ENCODE results near the gene FAP.
A peak's percentile ranks its signal among the peaks of the same experiment; 100 is the strongest.

FAP gene

GRCh38 chr2:162155093-162155492, 88.2 kb downstream of the FAP start:
- H3K27me3 ChIP-seq (ENCODE audit: insufficient read depth, low read length, poor library complexity), result no peaks in the 10 kb centered on the region
- DNase-seq, result no peak
- no peaks in the 10 kb centered on the region for H3K36me3 ChIP-seq (ENCODE audit: control insufficient read depth, insufficient read depth, low read length)
- no peak overlapping the region for H2BK5ac ChIP-seq (ENCODE audit: low read length)
- H3K4ac ChIP-seq (ENCODE audit: low read depth, low read length), result no peak overlapping the region
- H4K8ac ChIP-seq (ENCODE audit: low read depth, low read length), result no peak overlapping the region
- no peak overlapping the region for H3K4me2 ChIP-seq (ENCODE audit: low read length)
- H3K9ac ChIP-seq (ENCODE audit: low read length), result no peak overlapping the region
- H3K56ac ChIP-seq (ENCODE audit: low read length), result no peak overlapping the region
- no peak overlapping the region for H3K18ac ChIP-seq (ENCODE audit: low read length)
- no peaks in the 10 kb centered on the region for H3K79me1 ChIP-seq (ENCODE audit: low read length)
- no peak overlapping the region for H2BK120ac ChIP-seq (ENCODE audit: low read depth, low read length)
- H2AK5ac ChIP-seq (ENCODE audit: low read length), result no peak overlapping the region
- H2BK15ac ChIP-seq (replicated peaks; ENCODE audit: low read depth), result no peak overlapping the region
- H3K79me2 ChIP-seq (ENCODE audit: control insufficient read depth, insufficient read depth, low read length), result no peaks in the 10 kb centered on the region
- no peak overlapping the region for H3K23ac ChIP-seq (ENCODE audit: low read length)
- WGBS (ENCODE audit: extremely low coverage, insufficient coverage, low lambda C conversion rate), result no CpG with 5 or more reads among the region's 3 CpGs
- H4K5ac ChIP-seq (ENCODE audit: low read length), result no peak overlapping the region
- H3K27ac ChIP-seq (ENCODE audit: low read depth, low read length), result no peak overlapping the region
- H3K4me1 ChIP-seq (ENCODE audit: control insufficient read depth, low read depth, low read length), result no peaks in the 10 kb centered on the region
- no peak overlapping the region for H3K4me3 ChIP-seq (ENCODE audit: low read length)

- Histone ChIP-seq H3K56ac (ENCODE audit: low read length) (no peak overlapping the region), H4K5ac (ENCODE audit: low read length) (no peak overlapping the region), H3K79me2 (ENCODE audit: control insufficient read depth, insufficient read depth, low read length) (no peaks in the 10 kb centered on the region), H3K27ac (ENCODE audit: low read depth, low read length) (no peak overlapping the region), H3K79me1 (ENCODE audit: low read length) (no peaks in the 10 kb centered on the region), H2AK5ac (ENCODE audit: low read length) (no peak overlapping the region), H4K8ac (ENCODE audit: low read depth, low read length) (no peak overlapping the region), H3K9ac (ENCODE audit: low read length) (no peak overlapping the region), H2BK15ac (replicated peaks; ENCODE audit: low read depth) (no peak overlapping the region), H2BK5ac (ENCODE audit: low read length) (no peak overlapping the region), H3K27me3 (ENCODE audit: insufficient read depth, low read length, poor library complexity) (no peaks in the 10 kb centered on the region), H3K4me1 (ENCODE audit: control insufficient read depth, low read depth, low read length) (no peaks in the 10 kb centered on the region), H3K4me2 (ENCODE audit: low read length) (no peak overlapping the region), H2BK120ac (ENCODE audit: low read depth, low read length) (no peak overlapping the region), H3K18ac (ENCODE audit: low read length) (no peak overlapping the region), H3K36me3 (ENCODE audit: control insufficient read depth, insufficient read depth, low read length) (no peaks in the 10 kb centered on the region), H3K4me3 (ENCODE audit: low read length) (no peak overlapping the region), H3K23ac (ENCODE audit: low read length) (no peak overlapping the region), H3K4ac (ENCODE audit: low read depth, low read length) (no peak overlapping the region)
- no CpG with 5 or more reads among the region's 5 CpGs for WGBS (ENCODE audit: extremely low coverage, insufficient coverage, low lambda C conversion rate)
- DNase-seq, result peak; percentile 69
Measured at GRCh38 chr2:162153608-162154224, 89.5 kb downstream of the FAP start.

DNA sequence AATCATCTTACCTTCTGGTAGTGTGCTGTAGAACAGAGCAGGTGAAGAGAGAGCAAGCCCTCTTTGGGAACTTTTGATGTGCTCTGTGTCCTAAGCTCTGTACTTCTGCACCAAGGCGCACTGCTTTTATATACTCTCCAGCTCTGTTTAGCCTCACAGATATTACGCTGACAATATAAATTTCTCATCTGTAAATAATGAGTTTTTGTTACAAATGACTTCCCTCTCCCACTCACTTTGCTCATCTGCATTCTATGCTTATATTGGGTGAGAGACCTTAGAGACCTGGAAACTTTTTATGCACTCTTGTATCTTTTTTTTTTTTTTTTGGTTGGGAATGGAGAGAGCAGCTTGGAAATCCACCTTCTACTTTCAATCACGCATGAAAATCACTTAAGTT, 91.1 kb downstream of the FAP start, which contains the start of gene GCG:
Gene GCG (minus strand): TSS at position 101 of the 400 bp plus-strand sequence. CDS start 3,069 bp downstream, outside the sequence.
- Histone ChIP-seq H3K23ac (ENCODE audit: low read length) (no peak within 1 kb of the TSS), H3K56ac (ENCODE audit: low read length) (no peak within 1 kb of the TSS), H3K79me1 (ENCODE audit: low read length) (no peaks in the 10 kb centered on the region), H2AK5ac (ENCODE audit: low read length) (no peak within 1 kb of the TSS), H3K4me1 (ENCODE audit: control insufficient read depth, low read depth, low read length) (no peaks in the 10 kb centered on the region), H2BK15ac (replicated peaks; ENCODE audit: low read depth) (no peak within 1 kb of the TSS), H3K4me2 (ENCODE audit: low read length) (no peak within 1 kb of the TSS), H3K27ac (ENCODE audit: low read depth, low read length) (no peak within 1 kb of the TSS), H3K4me3 (ENCODE audit: low read length) (no peak within 1 kb of the TSS), H2BK5ac (ENCODE audit: low read length) (no peak within 1 kb of the TSS), H3K4ac (ENCODE audit: low read depth, low read length) (no peak within 1 kb of the TSS), H3K18ac (ENCODE audit: low read length) (no peak within 1 kb of the TSS), H2BK120ac (ENCODE audit: low read depth, low read length) (no peak within 1 kb of the TSS), H4K5ac (ENCODE audit: low read length) (no peak within 1 kb of the TSS), H3K79me2 (ENCODE audit: control insufficient read depth, insufficient read depth, low read length) (no peaks in the 10 kb centered on the region), H4K8ac (ENCODE audit: low read depth, low read length) (no peak within 1 kb of the TSS), H3K36me3 (ENCODE audit: control insufficient read depth, insufficient read depth, low read length) (no peaks in the 10 kb centered on the region), H3K27me3 (ENCODE audit: insufficient read depth, low read length, poor library complexity) (no peaks in the 10 kb centered on the region), H3K9ac (ENCODE audit: low read length) (no peak within 1 kb of the TSS)
- WGBS (ENCODE audit: extremely low coverage, insufficient coverage, low lambda C conversion rate), result no CpG with 5 or more reads among the region's 3 CpGs
- no peak for DNase-seq

DNA sequence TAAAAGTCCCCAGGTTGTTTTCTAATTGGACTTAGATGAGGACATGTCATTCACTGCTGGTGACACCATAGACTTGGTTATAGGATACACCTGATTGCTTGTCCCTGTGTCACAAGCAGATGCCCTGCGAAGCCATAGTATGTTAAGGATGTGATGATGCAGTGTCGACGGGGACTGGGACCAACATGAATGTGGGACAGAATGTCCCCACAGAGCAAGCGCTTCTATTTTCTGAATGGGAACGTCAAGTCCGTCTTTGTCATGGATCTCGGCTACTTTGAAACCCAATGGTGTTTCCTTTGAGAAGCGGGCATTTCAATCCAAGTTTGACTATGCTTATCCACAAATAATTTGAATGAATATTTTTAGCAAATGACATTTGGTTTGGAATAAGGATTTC, 93.3 kb downstream of the FAP start:
- no peaks in the 10 kb centered on the region for H3K36me3 ChIP-seq (ENCODE audit: control insufficient read depth, insufficient read depth, low read length)
- H2BK120ac ChIP-seq (ENCODE audit: low read depth, low read length), result no peak overlapping the region
- H3K23ac ChIP-seq (ENCODE audit: low read length), result no peak overlapping the region
- H3K27ac ChIP-seq (ENCODE audit: low read depth, low read length), result no peak overlapping the region
- DNase-seq, result no peak
- H3K18ac ChIP-seq (ENCODE audit: low read length), result no peak overlapping the region
- H3K56ac ChIP-seq (ENCODE audit: low read length), result no peak overlapping the region
- no peaks in the 10 kb centered on the region for H3K79me1 ChIP-seq (ENCODE audit: low read length)
- no peak overlapping the region for H2BK5ac ChIP-seq (ENCODE audit: low read length)
- no peak overlapping the region for H3K4me2 ChIP-seq (ENCODE audit: low read length)
- H3K27me3 ChIP-seq (ENCODE audit: insufficient read depth, low read length, poor library complexity), result no peaks in the 10 kb centered on the region
- H3K79me2 ChIP-seq (ENCODE audit: control insufficient read depth, insufficient read depth, low read length), result no peaks in the 10 kb centered on the region
- H2BK15ac ChIP-seq (replicated peaks; ENCODE audit: low read depth), result no peak overlapping the region
- H2AK5ac ChIP-seq (ENCODE audit: low read length), result no peak overlapping the region
- H4K8ac ChIP-seq (ENCODE audit: low read depth, low read length), result no peak overlapping the region
- H3K4me1 ChIP-seq (ENCODE audit: control insufficient read depth, low read depth, low read length), result no peaks in the 10 kb centered on the region
- no peak overlapping the region for H4K5ac ChIP-seq (ENCODE audit: low read length)
- H3K9ac ChIP-seq (ENCODE audit: low read length), result no peak overlapping the region
- H3K4me3 ChIP-seq (ENCODE audit: low read length), result no peak overlapping the region
- no CpG with 5 or more reads among the region's 8 CpGs for WGBS (ENCODE audit: extremely low coverage, insufficient coverage, low lambda C conversion rate)
- H3K4ac ChIP-seq (ENCODE audit: low read depth, low read length), result no peak overlapping the region

DNA sequence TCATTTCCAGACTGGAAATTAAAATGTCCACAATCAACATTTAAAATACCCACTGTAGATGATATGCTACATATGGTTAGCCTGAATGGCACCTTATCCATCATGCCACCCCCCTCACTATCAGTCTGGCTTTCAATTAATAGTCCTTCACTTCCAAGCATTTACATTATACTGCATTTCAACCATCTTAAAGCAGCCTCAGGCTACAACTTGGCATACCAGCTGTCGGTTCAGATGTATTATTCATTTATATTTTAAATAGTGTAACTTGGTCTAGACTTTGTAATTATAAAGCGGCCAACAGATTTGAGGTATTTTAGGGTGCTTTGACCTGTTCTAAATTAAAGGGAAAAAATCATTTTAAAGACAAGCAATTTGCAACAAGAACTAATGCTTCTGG, 93.8 kb downstream of the FAP start:
- Histone ChIP-seq H3K27ac (ENCODE audit: low read depth, low read length) (no peak overlapping the region), H2BK5ac (ENCODE audit: low read length) (no peak overlapping the region), H3K18ac (ENCODE audit: low read length) (no peak overlapping the region), H3K79me2 (ENCODE audit: control insufficient read depth, insufficient read depth, low read length) (no peaks in the 10 kb centered on the region), H2BK120ac (ENCODE audit: low read depth, low read length) (no peak overlapping the region), H3K4ac (ENCODE audit: low read depth, low read length) (no peak overlapping the region), H3K27me3 (ENCODE audit: insufficient read depth, low read length, poor library complexity) (no peaks in the 10 kb centered on the region), H3K4me1 (ENCODE audit: control insufficient read depth, low read depth, low read length) (no peaks in the 10 kb centered on the region), H2AK5ac (ENCODE audit: low read length) (no peak overlapping the region), H3K9ac (ENCODE audit: low read length) (no peak overlapping the region), H3K79me1 (ENCODE audit: low read length) (no peaks in the 10 kb centered on the region), H3K4me3 (ENCODE audit: low read length) (no peak overlapping the region), H4K8ac (ENCODE audit: low read depth, low read length) (no peak overlapping the region), H3K4me2 (ENCODE audit: low read length) (no peak overlapping the region), H3K56ac (ENCODE audit: low read length) (no peak overlapping the region), H3K36me3 (ENCODE audit: control insufficient read depth, insufficient read depth, low read length) (no peaks in the 10 kb centered on the region), H3K23ac (ENCODE audit: low read length) (no peak overlapping the region), H2BK15ac (replicated peaks; ENCODE audit: low read depth) (no peak overlapping the region), H4K5ac (ENCODE audit: low read length) (no peak overlapping the region)
- no peak for DNase-seq
- WGBS (ENCODE audit: extremely low coverage, insufficient coverage, low lambda C conversion rate), result no CpG with 5 or more reads among the region's 2 CpGs

- H2BK120ac ChIP-seq (ENCODE audit: low read depth, low read length), result no peak overlapping the region
- no peak overlapping the region for H3K4ac ChIP-seq (ENCODE audit: low read depth, low read length)
- H3K56ac ChIP-seq (ENCODE audit: low read length), result no peak overlapping the region
- H3K4me3 ChIP-seq (ENCODE audit: low read length), result no peak overlapping the region
- H2AK5ac ChIP-seq (ENCODE audit: low read length), result no peak overlapping the region
- H3K27me3 ChIP-seq (ENCODE audit: insufficient read depth, low read length, poor library complexity), result no peaks in the 10 kb centered on the region
- no peak overlapping the region for H4K5ac ChIP-seq (ENCODE audit: low read length)
- H3K27ac ChIP-seq (ENCODE audit: low read depth, low read length), result no peak overlapping the region
- no peaks in the 10 kb centered on the region for H3K79me2 ChIP-seq (ENCODE audit: control insufficient read depth, insufficient read depth, low read length)
- H2BK5ac ChIP-seq (ENCODE audit: low read length), result no peak overlapping the region
- no peaks in the 10 kb centered on the region for H3K36me3 ChIP-seq (ENCODE audit: control insufficient read depth, insufficient read depth, low read length)
- no peak overlapping the region for H3K9ac ChIP-seq (ENCODE audit: low read length)
- no peak overlapping the region for H3K23ac ChIP-seq (ENCODE audit: low read length)
- H3K79me1 ChIP-seq (ENCODE audit: low read length), result no peaks in the 10 kb centered on the region
- H3K4me2 ChIP-seq (ENCODE audit: low read length), result no peak overlapping the region
- no peak overlapping the region for H3K18ac ChIP-seq (ENCODE audit: low read length)
- H4K8ac ChIP-seq (ENCODE audit: low read depth, low read length), result no peak overlapping the region
- no peak for DNase-seq
- no peaks in the 10 kb centered on the region for H3K4me1 ChIP-seq (ENCODE audit: control insufficient read depth, low read depth, low read length)
- no peak overlapping the region for H2BK15ac ChIP-seq (replicated peaks; ENCODE audit: low read depth)
- no CpG with 5 or more reads among the region's 3 CpGs for WGBS (ENCODE audit: extremely low coverage, insufficient coverage, low lambda C conversion rate)
Measured at GRCh38 chr2:162148956-162149355, 94.3 kb downstream of the FAP start.

All from mesendoderm (in vitro differentiated cells).